ENCODE measurements around the gene ZC2HC1C.
"Not testable (repeated sequence)": the region's sequence is repeated elsewhere in the genome, so short reads cannot be mapped to it uniquely, and the experiment has no call there.

GRCh38 chr14:75067765-75068164, 1.7 kb upstream of the ZC2HC1C start:
- TF ChIP-seq, protein P1, sequence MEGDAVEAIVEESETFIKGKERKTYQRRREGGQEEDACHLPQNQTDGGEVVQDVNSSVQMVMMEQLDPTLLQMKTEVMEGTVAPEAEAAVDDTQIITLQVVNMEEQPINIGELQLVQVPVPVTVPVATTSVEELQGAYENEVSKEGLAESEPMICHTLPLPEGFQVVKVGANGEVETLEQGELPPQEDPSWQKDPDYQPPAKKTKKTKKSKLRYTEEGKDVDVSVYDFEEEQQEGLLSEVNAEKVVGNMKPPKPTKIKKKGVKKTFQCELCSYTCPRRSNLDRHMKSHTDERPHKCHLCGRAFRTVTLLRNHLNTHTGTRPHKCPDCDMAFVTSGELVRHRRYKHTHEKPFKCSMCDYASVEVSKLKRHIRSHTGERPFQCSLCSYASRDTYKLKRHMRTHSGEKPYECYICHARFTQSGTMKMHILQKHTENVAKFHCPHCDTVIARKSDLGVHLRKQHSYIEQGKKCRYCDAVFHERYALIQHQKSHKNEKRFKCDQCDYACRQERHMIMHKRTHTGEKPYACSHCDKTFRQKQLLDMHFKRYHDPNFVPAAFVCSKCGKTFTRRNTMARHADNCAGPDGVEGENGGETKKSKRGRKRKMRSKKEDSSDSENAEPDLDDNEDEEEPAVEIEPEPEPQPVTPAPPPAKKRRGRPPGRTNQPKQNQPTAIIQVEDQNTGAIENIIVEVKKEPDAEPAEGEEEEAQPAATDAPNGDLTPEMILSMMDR (IDR thresholded peaks at IDR 0.05) = not testable (repeated sequence)
- not testable (repeated sequence) for TF ChIP-seq EZH2 (IDR thresholded peaks at IDR 0.05; ENCODE audit: borderline replicate concordance, insufficient read depth, low read depth, low read length, poor library complexity, severe bottlenecking)
